ENCODE measurements around the gene ZNRF2.
"Not testable (repeated sequence)": the region's sequence is repeated elsewhere in the genome, so short reads cannot be mapped to it uniquely, and the experiment has no call there.

Gene ZNRF2

GRCh38 chr7:30353532-30353931, 69.1 kb downstream of the ZNRF2 start:
- in situ Hi-C loops (cut with MboI; ENCODE audit: low sequenced_read_pairs), result no loop called here

GRCh38 chr7:30353932-30354607, 69.7 kb downstream of the ZNRF2 start:
- in situ Hi-C loops (cut with MboI; ENCODE audit: low sequenced_read_pairs), result no loop called here

GRCh38 chr7:30354791-30355190, 70.4 kb downstream of the ZNRF2 start:
- in situ Hi-C loops (cut with MboI; ENCODE audit: low sequenced_read_pairs), result no loop called here

- in situ Hi-C loops (cut with MboI; ENCODE audit: low sequenced_read_pairs), result no loop called here
Measured at GRCh38 chr7:30359957-30360356, 75.6 kb downstream of the ZNRF2 start.

- in situ Hi-C loops (cut with MboI; ENCODE audit: low sequenced_read_pairs), result no loop called here
Measured at GRCh38 chr7:30363778-30364563, 79.6 kb downstream of the ZNRF2 start.

- in situ Hi-C loops (cut with MboI; ENCODE audit: low sequenced_read_pairs), result no loop called here
Measured at GRCh38 chr7:30364773-30365172, 80.4 kb downstream of the ZNRF2 start.

GRCh38 chr7:30365621-30366020, 81.2 kb downstream of the ZNRF2 start:
- in situ Hi-C loops (cut with MboI; ENCODE audit: low sequenced_read_pairs), result no loop called here

- in situ Hi-C loops (cut with MboI; ENCODE audit: low sequenced_read_pairs), result no loop called here
Measured at GRCh38 chr7:30366606-30367005, 82.2 kb downstream of the ZNRF2 start.

- in situ Hi-C loops (cut with MboI; ENCODE audit: low sequenced_read_pairs), result no loop called here
Measured at GRCh38 chr7:30367561-30367960, 83.2 kb downstream of the ZNRF2 start.

- in situ Hi-C loops (cut with MboI; ENCODE audit: low sequenced_read_pairs), result no loop called here
Measured at GRCh38 chr7:30369879-30370278, 85.5 kb downstream of the ZNRF2 start.

- in situ Hi-C loops (cut with MboI; ENCODE audit: low sequenced_read_pairs), result no loop called here
Measured at GRCh38 chr7:30371321-30371720, 86.9 kb downstream of the ZNRF2 start.

GRCh38 chr7:30378275-30378674, 93.9 kb downstream of the ZNRF2 start:
- in situ Hi-C loops (cut with MboI; ENCODE audit: low sequenced_read_pairs), result no loop called here

GRCh38 chr7:30379131-30379530, 94.7 kb downstream of the ZNRF2 start:
- in situ Hi-C loops (cut with MboI; ENCODE audit: low sequenced_read_pairs), result no loop called here

GRCh38 chr7:30379741-30380140, 95.3 kb downstream of the ZNRF2 start:
- in situ Hi-C loops (cut with MboI; ENCODE audit: low sequenced_read_pairs), result no loop called here

- in situ Hi-C loops (cut with MboI; ENCODE audit: low sequenced_read_pairs), result no loop called here
Measured at GRCh38 chr7:30380294-30380693, 95.9 kb downstream of the ZNRF2 start.

- in situ Hi-C loops (cut with MboI; ENCODE audit: low sequenced_read_pairs), result not testable (repeated sequence)
Measured at GRCh38 chr7:30380824-30381223, 96.4 kb downstream of the ZNRF2 start.

GRCh38 chr7:30382607-30383006, 98.2 kb downstream of the ZNRF2 start:
- in situ Hi-C loops (cut with MboI; ENCODE audit: low sequenced_read_pairs), result no loop called here

GRCh38 chr7:30389791-30390190, 105.4 kb downstream of the ZNRF2 start:
- in situ Hi-C loops (cut with MboI; ENCODE audit: low sequenced_read_pairs), result no loop called here

GRCh38 chr7:30390736-30391636, 106.6 kb downstream of the ZNRF2 start:
- in situ Hi-C loops (cut with MboI; ENCODE audit: low sequenced_read_pairs), result no loop called here

GRCh38 chr7:30391806-30392205, 107.4 kb downstream of the ZNRF2 start:
- in situ Hi-C loops (cut with MboI; ENCODE audit: low sequenced_read_pairs), result no loop called here

GRCh38 chr7:30395676-30396075, 111.3 kb downstream of the ZNRF2 start:
- in situ Hi-C loops (cut with MboI; ENCODE audit: low sequenced_read_pairs), result no loop called here
